Measurements from ENCODE around the gene SCN4A.

Gene SCN4A

GRCh38 chr17:63961355-63962212 lies 11.1 kb downstream of the SCN4A start:
- DNase-seq, result peak; percentile 55
- H3K27ac Mint-ChIP-seq, result no peak overlapping the region
- H3K4me1 Mint-ChIP-seq (ENCODE audit: low read depth), result peaks cover 9% of the 10 kb centered on the region
- H3K27me3 Mint-ChIP-seq, result no peaks in the 10 kb centered on the region
- H3K9me3 Mint-ChIP-seq, result no peaks in the 10 kb centered on the region
- H3K36me3 Mint-ChIP-seq (ENCODE audit: low read depth), result no peaks in the 10 kb centered on the region
- no peak overlapping the region for H3K4me3 Mint-ChIP-seq

DNA sequence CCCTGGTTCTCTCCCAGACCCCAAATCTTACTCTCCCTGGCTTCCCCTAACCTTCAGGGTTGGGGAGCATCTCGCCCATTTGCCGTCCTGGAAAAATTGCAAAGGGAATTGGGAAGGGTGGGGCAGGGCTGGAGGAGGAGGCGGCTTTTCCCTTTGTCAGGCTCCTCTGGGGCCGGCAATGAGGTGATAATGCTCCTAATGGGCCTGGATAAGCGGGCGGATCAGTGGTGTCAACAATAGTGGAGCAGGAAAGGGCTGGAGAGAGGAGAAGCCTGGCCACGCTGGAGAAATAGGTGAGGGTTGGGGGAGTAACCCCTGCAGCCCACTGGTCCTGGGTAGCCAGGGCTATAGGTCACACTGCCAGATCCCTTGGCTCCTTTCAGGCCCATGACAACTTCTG lies 12.3 kb downstream of the SCN4A start:
- Mint-ChIP-seq H3K27ac (no peak overlapping the region), H3K4me3 (no peak overlapping the region)

GRCh38 chr17:63960006-63960405 lies 12.7 kb downstream of the SCN4A start:
- no peak for DNase-seq
- no peak overlapping the region for H3K4me3 Mint-ChIP-seq
- H3K4me1 Mint-ChIP-seq (ENCODE audit: low read depth), result peaks cover 8% of the 10 kb centered on the region
- no peak overlapping the region for H3K27ac Mint-ChIP-seq
- no peaks in the 10 kb centered on the region for H3K9me3 Mint-ChIP-seq
- H3K36me3 Mint-ChIP-seq (ENCODE audit: low read depth), result no peaks in the 10 kb centered on the region
- H3K27me3 Mint-ChIP-seq, result no peaks in the 10 kb centered on the region

More for the DNA sequence above, 12.3 kb downstream of the SCN4A start:
- no peak for DNase-seq
- H3K4me1 Mint-ChIP-seq (ENCODE audit: low read depth), result peaks cover 5% of the 10 kb centered on the region
- no peaks in the 10 kb centered on the region for H3K9me3 Mint-ChIP-seq
- no peaks in the 10 kb centered on the region for H3K36me3 Mint-ChIP-seq (ENCODE audit: low read depth)
- no peaks in the 10 kb centered on the region for H3K27me3 Mint-ChIP-seq

DNA sequence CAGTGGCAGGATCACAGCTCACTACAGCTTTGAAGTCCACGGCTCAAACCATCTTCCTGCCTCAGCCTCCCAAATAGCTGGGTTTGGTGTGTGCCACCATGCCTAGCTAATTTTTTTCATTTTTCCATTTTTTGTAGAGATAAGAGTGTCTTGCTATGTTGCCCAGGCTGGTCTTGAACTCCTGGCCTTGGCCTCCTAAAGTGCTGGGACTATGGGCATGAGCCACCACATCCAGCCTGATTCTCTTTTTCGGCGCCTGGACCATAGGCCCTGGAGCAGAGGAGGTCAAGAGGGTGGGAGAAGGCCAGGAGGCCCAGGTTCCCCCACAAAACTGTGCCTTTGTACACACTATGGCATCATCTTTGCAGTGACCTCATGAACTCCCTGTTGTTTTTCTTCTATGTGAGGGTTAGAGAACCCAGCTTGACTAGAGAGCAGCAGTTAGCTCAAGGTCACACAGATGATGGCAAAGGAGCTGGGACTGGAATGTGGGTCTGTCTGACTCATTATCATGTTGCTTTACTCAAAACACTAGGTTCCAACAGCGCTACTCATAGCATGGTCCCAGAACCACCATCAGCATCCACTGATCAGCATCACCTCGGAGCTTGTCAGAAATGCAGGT lies 16.3 kb downstream of the SCN4A start:
- no peak overlapping the region for H3K27ac Mint-ChIP-seq
- peaks cover 20% of the 10 kb centered on the region for H3K4me1 Mint-ChIP-seq (ENCODE audit: low read depth)
- no peaks in the 10 kb centered on the region for H3K36me3 Mint-ChIP-seq (ENCODE audit: low read depth)
- H3K9me3 Mint-ChIP-seq, result no peaks in the 10 kb centered on the region
- no peaks in the 10 kb centered on the region for H3K27me3 Mint-ChIP-seq
- DNase-seq, result no peak
- H3K4me3 Mint-ChIP-seq, result no peak overlapping the region

- no peak overlapping the region for H3K27ac Mint-ChIP-seq
- H3K4me1 Mint-ChIP-seq (ENCODE audit: low read depth), result peaks cover 19% of the 10 kb centered on the region
- H3K36me3 Mint-ChIP-seq (ENCODE audit: low read depth), result no peaks in the 10 kb centered on the region
- no peak for DNase-seq
- no peak overlapping the region for H3K4me3 Mint-ChIP-seq
- no peaks in the 10 kb centered on the region for H3K9me3 Mint-ChIP-seq
- no peaks in the 10 kb centered on the region for H3K27me3 Mint-ChIP-seq
Observed at GRCh38 chr17:63955791-63956190, 16.9 kb downstream of the SCN4A start.

DNA sequence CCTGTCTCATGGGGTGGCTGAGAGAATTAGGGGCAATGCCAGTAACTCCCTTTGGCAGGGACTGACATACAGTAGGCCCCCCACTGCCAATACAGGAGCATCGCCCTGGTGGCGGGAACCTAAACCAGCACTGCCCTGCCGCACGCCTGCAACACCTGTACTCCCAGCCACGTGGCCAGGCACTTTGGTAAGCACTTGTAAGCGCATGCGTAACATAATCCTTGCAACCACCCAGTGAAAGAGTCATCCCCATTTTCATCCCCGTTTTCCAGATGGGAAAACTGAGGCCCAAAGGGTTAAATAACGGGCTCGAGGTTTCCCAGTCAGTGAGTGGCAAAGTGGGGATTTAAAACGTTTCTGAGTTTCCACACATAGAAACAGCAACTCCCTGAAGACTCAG lies 17.5 kb downstream of the SCN4A start:
- Mint-ChIP-seq H3K4me1 (ENCODE audit: low read depth) (peaks cover 19% of the 10 kb centered on the region), H3K27ac (no peak overlapping the region), H3K4me3 (no peak overlapping the region), H3K36me3 (ENCODE audit: low read depth) (no peaks in the 10 kb centered on the region), H3K27me3 (no peaks in the 10 kb centered on the region), H3K9me3 (no peaks in the 10 kb centered on the region)
- DNase-seq, result no peak

GRCh38 chr17:63954402-63955063 lies 18.2 kb downstream of the SCN4A start:
- Mint-ChIP-seq H3K9me3 (no peaks in the 10 kb centered on the region), H3K27ac (peak overlapping the region; percentile 69), H3K27me3 (no peaks in the 10 kb centered on the region), H3K4me3 (no peak overlapping the region), H3K36me3 (ENCODE audit: low read depth) (no peaks in the 10 kb centered on the region), H3K4me1 (ENCODE audit: low read depth) (peaks cover 19% of the 10 kb centered on the region)
- DNase-seq, result peak; percentile 54

GRCh38 chr17:63950940-63951907 lies 21.5 kb downstream of the SCN4A start:
- no peaks in the 10 kb centered on the region for H3K27me3 Mint-ChIP-seq
- H3K4me1 Mint-ChIP-seq (ENCODE audit: low read depth), result peaks cover 25% of the 10 kb centered on the region
- H3K4me3 Mint-ChIP-seq, result no peak overlapping the region
- DNase-seq, result peak; percentile 50
- H3K36me3 Mint-ChIP-seq (ENCODE audit: low read depth), result no peaks in the 10 kb centered on the region
- no peak overlapping the region for H3K27ac Mint-ChIP-seq
- no peaks in the 10 kb centered on the region for H3K9me3 Mint-ChIP-seq

DNA sequence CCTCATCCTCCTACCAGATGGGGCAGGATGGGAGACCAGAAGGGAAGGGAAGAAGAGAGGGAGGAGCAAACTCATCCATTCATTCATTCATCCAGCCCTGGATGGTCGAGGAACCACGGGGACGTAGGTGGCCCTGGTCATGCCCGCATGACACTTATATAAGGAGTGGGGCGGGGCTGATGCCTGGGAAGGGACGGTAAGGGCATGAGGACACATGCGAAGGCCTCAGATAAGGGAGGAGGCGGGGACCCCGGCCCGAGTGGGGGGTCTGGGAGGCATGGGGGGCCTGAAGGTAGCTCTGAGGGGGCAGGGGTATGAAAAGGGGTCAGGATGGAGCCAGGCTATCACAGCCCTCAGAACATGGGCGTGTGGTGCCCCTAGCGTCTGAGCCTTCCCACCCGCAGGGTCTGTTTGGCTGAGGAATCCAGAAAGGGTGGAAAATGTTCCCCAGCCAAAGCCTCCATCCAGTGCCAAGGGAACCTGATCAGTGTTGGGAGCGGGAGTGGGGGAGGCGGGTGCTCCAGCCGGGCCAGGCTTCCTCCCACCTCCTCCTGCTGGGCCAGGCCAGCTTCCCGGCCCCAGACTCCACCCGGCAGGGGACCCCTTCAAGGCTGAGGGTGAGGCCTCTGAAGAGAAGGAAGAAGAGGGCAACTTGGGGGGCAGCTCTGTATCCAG lies 23.0 kb downstream of the SCN4A start:
- H3K4me3 Mint-ChIP-seq, result no peak overlapping the region
- no peak for DNase-seq
- H3K9me3 Mint-ChIP-seq, result no peaks in the 10 kb centered on the region
- H3K36me3 Mint-ChIP-seq (ENCODE audit: low read depth), result no peaks in the 10 kb centered on the region
- H3K27me3 Mint-ChIP-seq, result no peaks in the 10 kb centered on the region
- peaks cover 28% of the 10 kb centered on the region for H3K4me1 Mint-ChIP-seq (ENCODE audit: low read depth)
- H3K27ac Mint-ChIP-seq, result no peak overlapping the region

DNA sequence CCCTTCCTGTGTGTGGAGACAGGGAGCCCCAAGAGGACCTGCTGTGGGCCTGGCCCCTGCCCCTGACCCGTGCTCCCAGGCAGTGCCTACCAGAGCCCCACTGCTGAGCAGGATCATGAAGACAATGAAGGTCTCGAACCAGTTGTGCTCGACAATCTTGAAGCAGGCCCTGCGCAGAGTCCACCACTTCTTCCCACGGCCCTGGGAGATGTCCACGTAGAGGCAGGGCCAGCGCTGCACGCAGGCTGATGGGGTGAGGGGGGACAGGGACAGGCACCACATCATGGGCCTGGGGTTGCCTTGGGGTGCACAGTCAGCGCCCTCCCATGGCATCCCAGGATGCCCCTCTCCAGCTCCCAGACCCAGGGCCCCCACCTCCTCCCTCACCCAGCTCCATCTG lies 24.2 kb downstream of the SCN4A start:
- Mint-ChIP-seq H3K27me3 (no peaks in the 10 kb centered on the region), H3K9me3 (no peaks in the 10 kb centered on the region), H3K36me3 (ENCODE audit: low read depth) (no peaks in the 10 kb centered on the region), H3K4me3 (no peak overlapping the region), H3K27ac (no peak overlapping the region), H3K4me1 (ENCODE audit: low read depth) (peaks cover 16% of the 10 kb centered on the region)
- DNase-seq, result no peak

- DNase-seq, result no peak
- Mint-ChIP-seq H3K4me3 (no peak overlapping the region), H3K36me3 (ENCODE audit: low read depth) (no peaks in the 10 kb centered on the region), H3K4me1 (ENCODE audit: low read depth) (peaks cover 16% of the 10 kb centered on the region), H3K27me3 (no peaks in the 10 kb centered on the region), H3K27ac (no peak overlapping the region), H3K9me3 (no peaks in the 10 kb centered on the region)
Observed at GRCh38 chr17:63947711-63948330, 24.9 kb downstream of the SCN4A start.

- peak overlapping the region; percentile 84 for H3K27ac Mint-ChIP-seq
- H3K4me3 Mint-ChIP-seq, result peak overlapping the region; percentile 53
- DNase-seq, result peak; percentile 73
Observed at GRCh38 chr17:63946440-63947363, 26.0 kb downstream of the SCN4A start.

More at GRCh38 chr17:63946440-63947363, 26.0 kb downstream of the SCN4A start:
- no peaks in the 10 kb centered on the region for H3K36me3 Mint-ChIP-seq (ENCODE audit: low read depth)
- H3K9me3 Mint-ChIP-seq, result no peaks in the 10 kb centered on the region
- H3K27me3 Mint-ChIP-seq, result no peaks in the 10 kb centered on the region
- peaks cover 16% of the 10 kb centered on the region for H3K4me1 Mint-ChIP-seq (ENCODE audit: low read depth)
